Upper lobe of left lung (tissue), 6 donors: Measurements from ENCODE around the gene TFAP2B. TPM values are rescaled to one million over a fixed set of nuclear protein-coding genes. Genes with fewer than 3 reads are reported as not detected.

Experiments
- ATAC-seq, 2 donors: fragments of 200-7000 bp; cut with Tn5 transposase; one replicate each; pipeline ENCODE4 v1.9.1; 2022; ENCODE audit warnings: mild to moderate bottlenecking in 2 of 2, moderate library complexity in 2 of 2; ENCODE audit not compliant: low FRiP score in 2 of 2
- DNase-seq, 2 donors: peaks; one replicate each; pipeline ENCODE4 v3.0.0-alpha.2; 2019 to 2020
- H3K27ac ChIP-seq, 4 donors: fragments of 200-600 bp; sonication (generic); one replicate each; pipeline ENCODE4 v1.5.1; 2016 to 2019
- H3K27me3 ChIP-seq, 4 donors: fragments of 200-600 bp; sonication (generic); one replicate each; pipeline ENCODE4 v1.5.1; 2017 to 2019
- H3K36me3 ChIP-seq, 4 donors: fragments of 200-600 bp; sonication (generic); one replicate each; pipeline ENCODE4 v1.5.1; 2016 to 2019
- H3K4me1 ChIP-seq, 4 donors: fragments of 200-600 bp; sonication (generic); one replicate each; pipeline ENCODE4 v1.5.1; 2018 to 2019
- H3K4me3 ChIP-seq, 4 donors: fragments of 200-600 bp; sonication (generic); one replicate each; pipeline ENCODE4 v1.5.1; 2017 to 2019; ENCODE audit warnings: mild to moderate bottlenecking in 2 of 4, moderate library complexity in 1 of 4
- H3K9me3 ChIP-seq, 4 donors: fragments of 200-600 bp; sonication (generic); one replicate each; pipeline ENCODE4 v1.5.1; 2018 to 2019
- EP300 ChIP-seq, 4 donors: sonication (generic); formaldehyde crosslinking; IDR thresholded peaks; one replicate each; pipeline ENCODE4 v1.5.1; 2017; ENCODE audit warnings: antibody characterized with exemption in 4 of 4, control low read depth in 2 of 4
- POLR2A ChIP-seq, 4 donors: fragments of 450-650 bp; IDR thresholded peaks; one replicate each; pipeline ENCODE4 v1.5.1; 2016 to 2017; ENCODE audit warnings: antibody characterized with exemption in 4 of 4, mild to moderate bottlenecking in 2 of 4
- POLR2AphosphoS5 ChIP-seq, 2 donors: sonication (generic); formaldehyde crosslinking; IDR thresholded peaks; one replicate each; pipeline ENCODE4 v1.5.1; 2017; ENCODE audit warnings: antibody characterized with exemption in 2 of 2
- WGBS, 2 donors: methylation state at CpG; one replicate each; pipeline ENCODE4 v1.1.5; 2017 to 2018; 5-methylcytosine and 5-hydroxymethylcytosine counted together
- total RNA-seq, 6 donors: library from RNA; depleted of rRNA in 4 of 6; stranded (reverse); fragments of >200 nt in 4 of 6; gene quantifications; one replicate each; pipeline versions ENCODE4 v1.1.0 to v1.2.1, GENCODE V29; 2016 to 2021
- TF ChIP-seq, protein P1 (sequence below), 6 experiments: fragments of 450-650 bp in 4 of 6; fragments of 200-600 bp in 2 of 6; sonication (generic) in 2 of 6; IDR thresholded peaks; one replicate each; pipeline ENCODE4 v1.5.1; 2016 to 2019; ENCODE audit warnings: antibody characterized with exemption in 6 of 6
- donor health status: DM: no; HTN: no; CAD: no; lungs with moderate emphysema.
- donor health status: DM: no; HTN: yes; CAD: no; lungs with severe emphysema.

TFAP2B gene
- total RNA-seq, 6 donors from 2014 or later, result 1.0 TPM; not detected in 5

DNA sequence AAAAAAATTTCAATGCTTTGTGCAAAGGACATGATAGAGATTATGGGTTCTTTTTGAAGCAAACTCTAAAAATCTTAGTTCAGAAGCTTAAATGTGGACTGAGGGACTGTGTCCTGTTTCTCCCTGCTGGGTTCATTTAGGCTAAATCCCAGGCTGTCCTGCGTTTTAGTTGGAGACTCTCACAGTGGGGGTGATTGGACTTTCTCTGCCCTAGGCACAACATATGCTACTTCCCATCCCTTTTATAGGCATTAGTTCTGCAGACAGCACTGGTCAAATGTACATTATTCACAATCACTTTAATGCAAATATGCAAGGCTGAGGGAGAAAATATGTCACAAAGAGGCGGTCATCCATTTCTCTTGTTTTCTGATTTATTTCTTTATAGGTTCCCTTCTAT lies 71.3 kb downstream of the TFAP2B start:
- 46 to 69% methylated on average over 2 of the region's 2 CpGs for whole genome bisulfite sequencing, 2 donors

DNA sequence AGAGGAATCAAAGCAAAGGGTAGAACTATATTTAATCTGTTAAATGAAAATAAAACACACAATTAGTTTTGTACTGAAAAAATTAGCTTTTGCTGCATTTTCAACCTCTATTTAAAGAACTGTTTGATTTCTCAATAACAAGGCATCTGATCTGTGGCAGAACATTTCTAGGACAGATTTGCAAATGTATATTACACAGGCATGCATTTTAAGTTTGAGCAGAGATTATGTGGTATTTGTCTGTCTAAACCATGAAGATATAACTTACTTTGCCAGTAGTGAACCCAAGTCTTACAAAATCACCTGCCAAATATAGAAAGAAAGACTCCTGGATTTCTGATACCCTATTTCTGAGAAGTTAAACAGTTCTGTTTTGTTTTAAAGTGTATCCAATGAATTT lies 71.9 kb downstream of the TFAP2B start:
- Histone ChIP-seq H3K9me3 (no peaks in the 10 kb centered on the region), H3K4me3 (no peak overlapping the region), H3K4me1 (no peaks in the 10 kb centered on the region), H3K27me3 (no peaks in the 10 kb centered on the region), H3K36me3 (no peaks in the 10 kb centered on the region), H3K27ac (no peak overlapping the region)
- ATAC-seq (no peak), DNase-seq (no peak)
- no peak for TF ChIP-seq POLR2AphosphoS5 (IDR thresholded peaks at IDR 0.05)
- TF ChIP-seq EP300 (IDR thresholded peaks at IDR 0.05), result no peak
- TF ChIP-seq POLR2A (IDR thresholded peaks at IDR 0.05), result no peak
- TF ChIP-seq, protein P1, sequence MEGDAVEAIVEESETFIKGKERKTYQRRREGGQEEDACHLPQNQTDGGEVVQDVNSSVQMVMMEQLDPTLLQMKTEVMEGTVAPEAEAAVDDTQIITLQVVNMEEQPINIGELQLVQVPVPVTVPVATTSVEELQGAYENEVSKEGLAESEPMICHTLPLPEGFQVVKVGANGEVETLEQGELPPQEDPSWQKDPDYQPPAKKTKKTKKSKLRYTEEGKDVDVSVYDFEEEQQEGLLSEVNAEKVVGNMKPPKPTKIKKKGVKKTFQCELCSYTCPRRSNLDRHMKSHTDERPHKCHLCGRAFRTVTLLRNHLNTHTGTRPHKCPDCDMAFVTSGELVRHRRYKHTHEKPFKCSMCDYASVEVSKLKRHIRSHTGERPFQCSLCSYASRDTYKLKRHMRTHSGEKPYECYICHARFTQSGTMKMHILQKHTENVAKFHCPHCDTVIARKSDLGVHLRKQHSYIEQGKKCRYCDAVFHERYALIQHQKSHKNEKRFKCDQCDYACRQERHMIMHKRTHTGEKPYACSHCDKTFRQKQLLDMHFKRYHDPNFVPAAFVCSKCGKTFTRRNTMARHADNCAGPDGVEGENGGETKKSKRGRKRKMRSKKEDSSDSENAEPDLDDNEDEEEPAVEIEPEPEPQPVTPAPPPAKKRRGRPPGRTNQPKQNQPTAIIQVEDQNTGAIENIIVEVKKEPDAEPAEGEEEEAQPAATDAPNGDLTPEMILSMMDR (IDR thresholded peaks at IDR 0.05), result no peak

More for the DNA sequence above, 71.3 kb downstream of the TFAP2B start:
- Histone ChIP-seq H3K36me3 (no peaks in the 10 kb centered on the region), H3K27me3 (no peaks in the 10 kb centered on the region), H3K9me3 (no peaks in the 10 kb centered on the region), H3K4me1 (no peaks in the 10 kb centered on the region), H3K27ac (no peak overlapping the region), H3K4me3 (no peak overlapping the region)
- TF ChIP-seq POLR2AphosphoS5 (IDR thresholded peaks at IDR 0.05), result no peak
- TF ChIP-seq EP300 (IDR thresholded peaks at IDR 0.05), result no peak
- no peak for TF ChIP-seq POLR2A (IDR thresholded peaks at IDR 0.05)
- TF ChIP-seq, protein P1 (IDR thresholded peaks at IDR 0.05), result no peak
- no peak for ATAC-seq
- DNase-seq, result no peak

DNA sequence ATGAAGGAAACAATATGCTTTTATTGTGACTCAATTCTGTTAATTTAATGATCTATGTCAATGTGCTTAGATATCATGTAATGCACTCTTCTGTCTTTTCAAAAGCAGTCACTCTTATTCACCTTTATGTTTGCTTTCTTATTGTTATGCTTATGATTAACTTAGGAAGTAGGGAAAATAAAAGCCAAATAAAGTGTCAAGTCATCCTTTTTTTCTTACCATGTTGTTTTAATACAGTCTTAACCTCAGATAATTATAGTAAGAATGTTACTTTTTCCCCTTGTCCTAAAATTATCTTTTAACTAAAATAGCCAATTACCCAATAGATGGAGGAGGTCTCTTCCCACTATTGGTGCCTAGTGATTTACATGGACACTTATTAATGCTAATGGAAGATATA lies 72.6 kb downstream of the TFAP2B start:
- Histone ChIP-seq H3K4me1 (no peaks in the 10 kb centered on the region), H3K4me3 (no peak overlapping the region), H3K36me3 (no peaks in the 10 kb centered on the region), H3K27ac (no peak overlapping the region), H3K9me3 (no peaks in the 10 kb centered on the region), H3K27me3 (no peaks in the 10 kb centered on the region)
- DNase-seq (no peak), ATAC-seq (no peak)
- no peak for TF ChIP-seq POLR2AphosphoS5 (IDR thresholded peaks at IDR 0.05)
- TF ChIP-seq, protein P1 (IDR thresholded peaks at IDR 0.05), result no peak
- no peak for TF ChIP-seq EP300 (IDR thresholded peaks at IDR 0.05)
- no peak for TF ChIP-seq POLR2A (IDR thresholded peaks at IDR 0.05)

Other genes with a start within 250 kb of the TFAP2B start
- gene TFAP2D, start 105.3 kb upstream of the TFAP2B start, total RNA-seq, result not detected